Measurements from ENCODE around the gene BICC1. TPM values are rescaled to one million over a fixed set of nuclear protein-coding genes. Genes with fewer than 3 reads are reported as not detected.
A peak's percentile ranks its signal among the peaks of the same experiment; 100 is the strongest.

The BICC1 gene
- total and polyA plus RNA-seq, 9 donors: 15.2 to 26.9 (median 19.7) TPM

- peaks cover 3% of the 10 kb centered on the region for H3K4me1 ChIP-seq (ENCODE audit: control insufficient read depth, insufficient read depth, low read length)
- WGBS (ENCODE audit: insufficient coverage): no CpG with 5 or more reads among the region's 3 CpGs
- H3K27ac ChIP-seq (ENCODE audit: low read length): peak overlapping the region; percentile 25
- no peak overlapping the region for H3K4me3 ChIP-seq (ENCODE audit: low read length)
- H3K27me3 ChIP-seq (ENCODE audit: control insufficient read depth, insufficient read depth, low read length): no peaks in the 10 kb centered on the region
- peaks cover 3% of the 10 kb centered on the region for H3K9me3 ChIP-seq (replicated peaks; ENCODE audit: control insufficient read depth, low read depth, low read length)
- no peaks in the 10 kb centered on the region for H3K36me3 ChIP-seq (ENCODE audit: control insufficient read depth, insufficient read depth, low read length)
- DNase-seq: peak; percentile 67
Measured at GRCh38 chr10:58772758-58773157, 260.1 kb downstream of the BICC1 start.

DNA sequence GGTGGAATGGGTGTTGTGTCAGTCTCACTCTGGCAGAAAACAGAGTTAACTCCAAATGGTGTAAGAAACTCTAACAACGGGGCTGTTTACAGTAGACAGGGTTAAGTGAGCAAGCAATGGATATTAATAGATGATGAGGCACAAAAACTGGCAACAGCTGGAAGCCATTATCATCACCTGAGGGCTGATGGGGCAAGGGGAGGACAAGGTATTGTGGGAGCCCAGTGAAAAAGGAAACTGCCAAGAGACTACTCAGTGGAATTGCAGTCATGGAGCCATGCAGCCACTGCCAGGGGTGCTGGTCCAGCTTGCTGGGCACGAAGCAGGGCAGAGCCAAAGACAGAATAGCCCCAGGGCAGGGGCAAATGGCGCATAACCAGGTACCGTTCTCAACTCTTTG, 260.7 kb downstream of the BICC1 start:
- WGBS (ENCODE audit: insufficient coverage): 76% methylated on average over 4 of the region's 4 CpGs
- H3K4me3 ChIP-seq (ENCODE audit: low read length): no peak overlapping the region

GRCh38 chr10:58773944-58774343, 261.3 kb downstream of the BICC1 start:
- no CpG with 5 or more reads among the region's 1 CpG for WGBS (ENCODE audit: insufficient coverage)
- H3K27me3 ChIP-seq (ENCODE audit: control insufficient read depth, insufficient read depth, low read length): no peaks in the 10 kb centered on the region

More for the DNA sequence above, 260.7 kb downstream of the BICC1 start:
- Histone ChIP-seq H3K9me3 (replicated peaks; ENCODE audit: control insufficient read depth, low read depth, low read length) (no peaks in the 10 kb centered on the region), H3K4me1 (ENCODE audit: control insufficient read depth, insufficient read depth, low read length) (peaks cover 3% of the 10 kb centered on the region), H3K36me3 (ENCODE audit: control insufficient read depth, insufficient read depth, low read length) (no peaks in the 10 kb centered on the region), H3K27ac (ENCODE audit: low read length) (peak overlapping the region; percentile 25), H3K27me3 (ENCODE audit: control insufficient read depth, insufficient read depth, low read length) (no peaks in the 10 kb centered on the region)
- DNase-seq: no peak

GRCh38 chr10:58775960-58776567, 263.4 kb downstream of the BICC1 start:
- no peak overlapping the region for H3K4me3 ChIP-seq (ENCODE audit: low read length)
- no peak overlapping the region for H3K27ac ChIP-seq (ENCODE audit: low read length)
- peaks cover 3% of the 10 kb centered on the region for H3K4me1 ChIP-seq (ENCODE audit: control insufficient read depth, insufficient read depth, low read length)
- no peaks in the 10 kb centered on the region for H3K36me3 ChIP-seq (ENCODE audit: control insufficient read depth, insufficient read depth, low read length)
- peak; percentile 37 for DNase-seq
- WGBS (ENCODE audit: insufficient coverage): 0% methylated on average over 1 of the region's 4 CpGs
- H3K9me3 ChIP-seq (replicated peaks; ENCODE audit: control insufficient read depth, low read depth, low read length): no peaks in the 10 kb centered on the region
- no peaks in the 10 kb centered on the region for H3K27me3 ChIP-seq (ENCODE audit: control insufficient read depth, insufficient read depth, low read length)

More at GRCh38 chr10:58773944-58774343, 261.3 kb downstream of the BICC1 start:
- Histone ChIP-seq H3K27ac (ENCODE audit: low read length) (peak overlapping the region; percentile 43), H3K4me3 (ENCODE audit: low read length) (no peak overlapping the region), H3K9me3 (replicated peaks; ENCODE audit: control insufficient read depth, low read depth, low read length) (no peaks in the 10 kb centered on the region), H3K36me3 (ENCODE audit: control insufficient read depth, insufficient read depth, low read length) (no peaks in the 10 kb centered on the region), H3K4me1 (ENCODE audit: control insufficient read depth, insufficient read depth, low read length) (peaks cover 3% of the 10 kb centered on the region)
- DNase-seq: peak; percentile 38

DNA sequence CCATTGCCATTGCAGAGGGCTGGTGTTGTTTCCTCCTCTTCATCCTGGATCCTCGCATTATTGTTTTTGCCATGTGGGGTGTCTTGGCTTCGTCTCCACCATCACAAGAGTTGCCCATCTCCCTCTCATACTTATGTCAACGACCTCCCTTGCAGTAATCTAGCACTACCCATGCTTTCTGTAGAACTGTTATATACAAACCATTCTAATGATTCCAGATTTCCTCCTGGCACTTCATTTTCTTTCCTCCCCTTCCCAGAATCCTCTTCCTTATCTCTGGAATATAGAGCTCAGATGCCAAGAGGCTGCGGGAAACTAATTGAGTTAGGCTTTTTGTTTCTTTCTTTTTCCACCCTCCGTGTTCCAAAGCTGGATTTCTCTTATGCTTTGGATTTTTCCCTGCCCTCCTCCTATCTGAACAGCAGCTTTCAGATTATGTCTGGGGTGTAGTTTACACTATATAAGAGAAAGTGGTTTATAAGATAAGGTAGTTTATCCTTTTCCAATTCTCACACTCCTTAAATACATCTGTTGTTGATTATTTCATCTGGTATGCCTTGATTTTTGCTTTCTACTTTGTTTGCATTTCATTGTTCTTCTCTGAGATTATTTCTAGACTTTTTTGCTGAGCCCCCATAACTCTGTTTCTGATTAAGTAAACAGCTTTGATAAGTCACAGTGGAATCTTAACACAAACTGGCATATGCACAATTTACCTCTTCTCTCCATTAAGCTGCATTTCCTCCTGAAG, 264.1 kb downstream of the BICC1 start:
- no peaks in the 10 kb centered on the region for H3K9me3 ChIP-seq (replicated peaks; ENCODE audit: control insufficient read depth, low read depth, low read length)
- H3K4me1 ChIP-seq (ENCODE audit: control insufficient read depth, insufficient read depth, low read length): peaks cover 3% of the 10 kb centered on the region
- WGBS (ENCODE audit: insufficient coverage): 96% methylated on average over 3 of the region's 5 CpGs
- no peak overlapping the region for H3K4me3 ChIP-seq (ENCODE audit: low read length)
- peak; percentile 43 for DNase-seq
- H3K36me3 ChIP-seq (ENCODE audit: control insufficient read depth, insufficient read depth, low read length): no peaks in the 10 kb centered on the region
- H3K27ac ChIP-seq (ENCODE audit: low read length): no peak overlapping the region
- H3K27me3 ChIP-seq (ENCODE audit: control insufficient read depth, insufficient read depth, low read length): no peaks in the 10 kb centered on the region

GRCh38 chr10:58778966-58779365, 266.3 kb downstream of the BICC1 start:
- WGBS (ENCODE audit: insufficient coverage): 83% methylated on average over 1 of the region's 2 CpGs
- H3K4me1 ChIP-seq (ENCODE audit: control insufficient read depth, insufficient read depth, low read length): peaks cover 9% of the 10 kb centered on the region
- no peaks in the 10 kb centered on the region for H3K36me3 ChIP-seq (ENCODE audit: control insufficient read depth, insufficient read depth, low read length)
- DNase-seq: no peak
- no peaks in the 10 kb centered on the region for H3K9me3 ChIP-seq (replicated peaks; ENCODE audit: control insufficient read depth, low read depth, low read length)
- H3K27ac ChIP-seq (ENCODE audit: low read length): no peak overlapping the region
- H3K4me3 ChIP-seq (ENCODE audit: low read length): no peak overlapping the region
- no peaks in the 10 kb centered on the region for H3K27me3 ChIP-seq (ENCODE audit: control insufficient read depth, insufficient read depth, low read length)

GRCh38 chr10:58779594-58779993, 266.9 kb downstream of the BICC1 start:
- Histone ChIP-seq H3K27me3 (ENCODE audit: control insufficient read depth, insufficient read depth, low read length) (no peaks in the 10 kb centered on the region), H3K27ac (ENCODE audit: low read length) (no peak overlapping the region), H3K4me3 (ENCODE audit: low read length) (no peak overlapping the region), H3K36me3 (ENCODE audit: control insufficient read depth, insufficient read depth, low read length) (no peaks in the 10 kb centered on the region), H3K9me3 (replicated peaks; ENCODE audit: control insufficient read depth, low read depth, low read length) (no peaks in the 10 kb centered on the region), H3K4me1 (ENCODE audit: control insufficient read depth, insufficient read depth, low read length) (peaks cover 9% of the 10 kb centered on the region)
- no CpG with 5 or more reads among the region's 5 CpGs for WGBS (ENCODE audit: insufficient coverage)
- DNase-seq: peak; percentile 50

DNA sequence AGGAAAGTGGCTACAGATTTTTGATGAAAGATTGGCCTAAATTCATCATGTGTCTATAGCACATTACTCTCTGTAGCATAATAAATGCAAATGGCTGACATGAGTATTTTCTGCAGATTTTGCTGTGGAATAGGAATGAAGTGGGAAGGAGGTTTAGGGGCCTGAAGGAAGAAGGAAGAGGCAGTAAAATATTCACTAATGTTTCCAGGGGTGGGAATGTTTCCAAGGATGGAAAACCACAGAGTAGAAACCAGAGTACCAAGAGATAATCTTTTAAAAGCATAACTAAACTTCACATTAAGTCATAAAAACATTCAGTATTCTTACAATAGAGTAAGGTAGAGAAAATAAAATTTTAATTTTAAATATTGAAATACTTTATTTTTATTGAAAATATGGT, 267.8 kb downstream of the BICC1 start:
- H3K9me3 ChIP-seq (replicated peaks; ENCODE audit: control insufficient read depth, low read depth, low read length): no peaks in the 10 kb centered on the region
- H3K4me3 ChIP-seq (ENCODE audit: low read length): no peak overlapping the region
- H3K4me1 ChIP-seq (ENCODE audit: control insufficient read depth, insufficient read depth, low read length): peaks cover 9% of the 10 kb centered on the region
- DNase-seq: peak; percentile 57
- H3K36me3 ChIP-seq (ENCODE audit: control insufficient read depth, insufficient read depth, low read length): no peaks in the 10 kb centered on the region
- peak overlapping the region; percentile 43 for H3K27ac ChIP-seq (ENCODE audit: low read length)
- H3K27me3 ChIP-seq (ENCODE audit: control insufficient read depth, insufficient read depth, low read length): no peaks in the 10 kb centered on the region

DNA sequence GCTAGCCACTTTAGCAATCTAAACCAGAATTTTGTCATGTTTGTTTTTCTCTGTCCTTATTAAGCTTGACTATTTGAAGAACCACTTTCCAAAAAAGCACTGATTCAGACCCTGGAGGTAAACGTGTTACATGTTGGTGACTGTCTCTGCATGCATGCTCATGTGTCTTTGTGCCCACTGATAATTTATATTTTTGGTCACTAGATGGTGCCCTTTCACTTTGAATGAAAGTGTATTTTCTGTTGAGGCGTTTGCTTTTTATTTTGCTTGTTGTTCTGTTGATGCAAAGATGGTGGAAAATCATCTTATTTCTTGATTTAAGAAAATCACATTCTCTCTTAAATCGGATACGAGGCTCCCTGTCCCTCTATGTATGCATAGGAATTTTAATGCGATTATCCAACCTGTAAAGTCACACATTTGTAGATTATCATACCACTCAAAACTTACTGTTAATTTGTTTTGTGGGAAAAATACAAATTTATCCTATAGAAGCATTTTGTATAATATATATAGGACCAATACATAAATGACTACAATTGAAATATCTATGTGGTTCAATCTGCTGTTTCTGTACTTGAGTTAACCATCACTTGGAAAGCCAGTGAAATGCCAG, 269.3 kb downstream of the BICC1 start:
- H3K27me3 ChIP-seq (ENCODE audit: control insufficient read depth, insufficient read depth, low read length): no peaks in the 10 kb centered on the region
- WGBS (ENCODE audit: insufficient coverage): no CpG with 5 or more reads among the region's 5 CpGs
- H3K27ac ChIP-seq (ENCODE audit: low read length): peak overlapping the region; percentile 42
- H3K9me3 ChIP-seq (replicated peaks; ENCODE audit: control insufficient read depth, low read depth, low read length): no peaks in the 10 kb centered on the region
- DNase-seq: peak; percentile 86
- H3K4me3 ChIP-seq (ENCODE audit: low read length): no peak overlapping the region
- peaks cover 9% of the 10 kb centered on the region for H3K4me1 ChIP-seq (ENCODE audit: control insufficient read depth, insufficient read depth, low read length)
- H3K36me3 ChIP-seq (ENCODE audit: control insufficient read depth, insufficient read depth, low read length): no peaks in the 10 kb centered on the region

Measured in muscle of leg (tissue), 11 donors.